HEK293T (cell line): ENCODE data around the gene MUCL1.
"Not testable (repeated sequence)": the region's sequence is repeated elsewhere in the genome, so short reads cannot be mapped to it uniquely, and the experiment has no call there.

Experiments used
- CTCF ChIA-PET: fragments of 350-600 bp; formaldehyde crosslinking; extraction: SDS; loops from one replicate; lab custom pipeline; 2021; ENCODE audit warnings: antibody characterized with exemption, inconsistent platforms; lab: Yijun Ruan, JAX
- POLR2A ChIA-PET: fragments of 350-600 bp; formaldehyde crosslinking; extraction: SDS; loops from one replicate; lab custom pipeline; 2020; ENCODE audit warnings: antibody characterized with exemption, inconsistent platforms; lab: Yijun Ruan, JAX
- DNase-seq: peaks from one replicate; pipeline ENCODE4 v3.0.0; 2012; ENCODE audit warnings: mixed read lengths; ENCODE audit errors: extremely low spot score
- ARNT ChIP-seq: fragments of 450-650 bp; IDR thresholded peaks from 2 replicates; pipeline ENCODE4 v1.6.1; 2017; ENCODE audit warnings: mild to moderate bottlenecking
- BHLHE40 ChIP-seq: fragments of 450-650 bp; IDR thresholded peaks from 2 replicates; pipeline ENCODE4 v1.6.1; 2016; ENCODE audit warnings: mild to moderate bottlenecking, moderate library complexity, borderline replicate concordance
- CTBP1 ChIP-seq: fragments of 450-650 bp; IDR thresholded peaks from 2 replicates; pipeline ENCODE4 v1.6.1; 2016; ENCODE audit warnings: borderline replicate concordance
- ELF4 ChIP-seq: fragments of 450-650 bp; IDR thresholded peaks from 2 replicates; pipeline ENCODE4 v1.6.1; 2017; ENCODE audit warnings: antibody characterized with exemption
- FOXA1 ChIP-seq: fragments of 450-650 bp; IDR thresholded peaks from 2 replicates; pipeline ENCODE4 v1.6.1; 2016; ENCODE audit warnings: mild to moderate bottlenecking
- FOXK2 ChIP-seq: fragments of 450-650 bp; IDR thresholded peaks from 2 replicates; pipeline ENCODE4 v1.6.1; 2016; ENCODE audit warnings: mild to moderate bottlenecking
- FOXM1 ChIP-seq: fragments of 450-650 bp; IDR thresholded peaks from 2 replicates; pipeline ENCODE4 v1.6.1; 2017; ENCODE audit warnings: mild to moderate bottlenecking, borderline replicate concordance
- HDGF ChIP-seq: fragments of 450-650 bp; IDR thresholded peaks from 2 replicates; pipeline ENCODE4 v1.6.1; 2017; ENCODE audit warnings: antibody characterized with exemption, borderline replicate concordance
- L3MBTL2 ChIP-seq: fragments of 450-650 bp; conservative IDR thresholded peaks from 2 replicates; pipeline ENCODE4 v1.6.1; 2016; ENCODE audit warnings: mild to moderate bottlenecking
- LEF1 ChIP-seq: fragments of 450-650 bp; IDR thresholded peaks from 2 replicates; pipeline ENCODE4 v1.6.1; 2017; ENCODE audit warnings: mild to moderate bottlenecking, borderline replicate concordance
- NFRKB ChIP-seq: fragments of 450-650 bp; IDR thresholded peaks from 2 replicates; pipeline ENCODE4 v1.6.1; 2016; ENCODE audit warnings: mild to moderate bottlenecking, moderate library complexity
- SP1 ChIP-seq: fragments of 450-650 bp; IDR thresholded peaks from 2 replicates; pipeline ENCODE4 v1.6.1; 2017
- SUZ12 ChIP-seq: fragments of 450-650 bp; IDR thresholded peaks from 2 replicates; pipeline ENCODE4 v1.6.1; 2016; ENCODE audit warnings: mild to moderate bottlenecking
- TARDBP ChIP-seq: fragments of 450-650 bp; IDR thresholded peaks from 2 replicates; pipeline ENCODE4 v1.6.1; 2016
- ZNF384 ChIP-seq: fragments of 450-650 bp; IDR thresholded peaks from 2 replicates; pipeline ENCODE4 v1.6.1; 2016
- TF ChIP-seq, protein P1 (sequence below): fragments of 450-650 bp; IDR thresholded peaks from 2 replicates; pipeline ENCODE4 v1.6.1; 2016

MUCL1 gene

DNA sequence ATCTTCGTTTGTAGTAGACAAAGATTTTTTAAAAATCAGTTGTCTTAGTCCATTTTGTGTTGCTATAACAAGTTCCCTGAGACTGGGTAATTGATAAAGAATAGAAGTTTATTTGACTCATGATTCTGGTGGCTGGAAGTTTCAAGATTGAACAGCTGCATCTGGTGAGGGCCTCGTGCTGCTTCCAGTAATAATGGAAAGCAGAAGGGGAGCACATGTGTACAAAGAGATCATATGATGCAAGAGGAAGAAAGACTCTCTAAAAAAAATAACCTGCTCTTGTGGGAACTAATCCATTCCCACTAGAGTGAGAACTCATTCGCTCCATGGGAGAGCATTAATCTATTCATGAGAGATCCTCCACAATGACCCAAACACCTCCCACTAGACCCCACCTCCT, 24.8 kb downstream of the MUCL1 start:
- no peak for DNase-seq

DNA sequence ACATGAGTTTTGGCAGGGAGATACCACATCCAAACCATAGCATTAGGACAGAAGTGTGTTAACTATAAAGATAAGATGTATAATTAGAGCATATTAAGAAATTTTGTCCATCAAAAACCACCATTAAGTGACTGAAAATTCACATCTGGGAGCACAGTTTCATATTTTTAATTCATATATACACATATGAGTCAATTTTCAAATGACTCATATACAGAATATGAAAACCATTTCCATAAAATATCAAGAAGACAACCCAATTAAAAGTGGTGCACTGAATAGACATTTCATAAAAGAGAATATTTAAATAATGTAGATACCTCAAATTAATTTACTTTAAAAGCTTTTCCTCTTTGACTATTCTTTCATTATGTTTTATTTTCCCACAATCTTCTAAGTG, 25.3 kb downstream of the MUCL1 start:
- DNase-seq: no peak
- TF ChIP-seq, protein P1, sequence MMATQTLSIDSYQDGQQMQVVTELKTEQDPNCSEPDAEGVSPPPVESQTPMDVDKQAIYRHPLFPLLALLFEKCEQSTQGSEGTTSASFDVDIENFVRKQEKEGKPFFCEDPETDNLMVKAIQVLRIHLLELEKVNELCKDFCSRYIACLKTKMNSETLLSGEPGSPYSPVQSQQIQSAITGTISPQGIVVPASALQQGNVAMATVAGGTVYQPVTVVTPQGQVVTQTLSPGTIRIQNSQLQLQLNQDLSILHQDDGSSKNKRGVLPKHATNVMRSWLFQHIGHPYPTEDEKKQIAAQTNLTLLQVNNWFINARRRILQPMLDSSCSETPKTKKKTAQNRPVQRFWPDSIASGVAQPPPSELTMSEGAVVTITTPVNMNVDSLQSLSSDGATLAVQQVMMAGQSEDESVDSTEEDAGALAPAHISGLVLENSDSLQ: no peak
- no peak for TF ChIP-seq SP1
- TF ChIP-seq CTBP1: no peak
- no peak for TF ChIP-seq FOXM1
- no peak for TF ChIP-seq FOXK2
- TF ChIP-seq ELF4: no peak
- no peak for TF ChIP-seq NFRKB
- TF ChIP-seq BHLHE40: no peak
- ChIA-PET CTCF (no interaction called here), POLR2A (no interaction called here)

More for the DNA sequence above, 24.8 kb downstream of the MUCL1 start:
- no peak for TF ChIP-seq FOXA1
- no peak for TF ChIP-seq LEF1
- CTCF ChIA-PET: no interaction called here
- POLR2A ChIA-PET: no interaction called here

DNA sequence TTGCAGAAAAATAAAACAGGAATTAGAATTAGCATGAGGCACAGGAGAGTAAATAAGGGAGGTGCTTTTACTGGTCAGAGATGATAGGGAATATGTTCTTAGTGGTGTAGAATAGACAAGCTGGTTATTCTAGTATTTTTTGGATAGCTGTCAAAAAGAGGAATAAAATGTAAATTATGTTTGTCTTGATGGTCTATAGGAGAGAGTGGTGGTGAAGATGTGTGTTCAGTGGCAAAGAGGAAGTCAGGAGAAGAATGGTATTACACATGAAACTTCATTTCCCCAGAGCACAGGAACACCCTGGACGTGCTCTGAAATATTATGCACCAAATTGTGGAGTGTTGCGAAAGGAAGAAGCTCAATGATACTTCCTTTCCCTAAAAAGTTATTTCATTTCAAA, 27.8 kb downstream of the MUCL1 start:
- ChIA-PET POLR2A (no interaction called here), CTCF (no interaction called here)
- TF ChIP-seq ARNT: no peak
- no peak for TF ChIP-seq L3MBTL2
- no peak for TF ChIP-seq TARDBP
- no peak for DNase-seq

DNA sequence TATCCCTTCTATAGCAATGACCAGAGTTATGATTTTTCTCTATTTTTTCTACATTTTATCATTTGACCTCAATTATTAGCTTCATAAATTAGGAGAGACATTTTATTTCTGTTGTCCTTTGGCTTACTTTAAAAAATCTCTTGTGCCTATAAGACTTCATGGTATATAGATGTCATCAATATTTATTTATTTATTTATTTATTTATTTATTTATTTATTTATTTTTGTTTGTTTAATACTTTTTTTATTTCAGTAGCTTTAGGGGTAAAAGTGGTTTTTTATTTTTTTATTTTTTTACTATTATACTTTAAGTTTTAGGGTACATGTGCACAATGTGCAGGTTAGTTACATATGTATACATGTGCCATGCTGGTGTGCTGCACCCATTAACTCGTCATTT, 28.3 kb downstream of the MUCL1 start:
- CTCF ChIA-PET, POLR2A ChIA-PET, DNase-seq: not testable (repeated sequence)

DNA sequence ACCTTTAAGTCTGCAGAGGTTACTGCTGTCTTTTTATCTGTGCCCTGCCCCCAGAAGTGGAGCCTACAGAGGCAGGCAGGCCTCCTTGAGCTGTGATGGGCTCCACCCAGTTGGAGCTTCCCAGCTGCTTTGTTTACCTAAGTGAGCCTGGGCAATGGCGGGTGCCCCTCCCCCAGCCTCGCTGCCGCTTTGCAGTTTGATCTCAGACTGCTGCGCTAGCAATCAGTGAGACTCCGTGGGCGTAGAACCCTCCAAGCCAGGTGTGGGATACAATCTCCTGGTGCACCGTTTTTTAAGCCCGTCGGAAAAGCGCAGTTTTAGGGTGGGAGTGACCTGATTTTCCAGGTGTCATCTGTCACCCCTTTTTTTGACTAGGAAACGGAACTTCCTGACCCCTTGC, 34.1 kb downstream of the MUCL1 start:
- DNase-seq, CTCF ChIA-PET, POLR2A ChIA-PET: not testable (repeated sequence)

DNA sequence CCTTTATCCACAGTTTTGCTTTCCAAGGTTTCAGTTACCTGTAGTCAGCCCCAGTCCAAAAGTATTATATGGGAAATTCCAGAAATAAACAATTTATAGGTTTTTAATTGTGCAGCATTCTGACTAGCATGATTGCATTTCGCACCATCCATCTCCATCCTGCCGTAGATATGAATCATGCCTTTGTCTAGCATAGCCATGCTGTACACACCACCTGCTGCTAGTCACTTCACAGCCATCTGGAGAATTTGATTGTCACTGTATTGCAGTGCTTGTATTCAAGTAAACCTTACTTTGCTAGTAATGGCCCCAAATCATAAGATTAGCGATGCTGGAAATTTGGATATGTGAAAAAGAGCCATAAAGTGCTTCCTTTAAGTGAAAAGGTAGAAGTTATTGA, 36.0 kb downstream of the MUCL1 start:
- ChIA-PET POLR2A (no interaction called here), CTCF (no interaction called here)
- DNase-seq: no peak
- no peak for TF ChIP-seq ARNT
- TF ChIP-seq L3MBTL2: no peak
- no peak for TF ChIP-seq SP1
- TF ChIP-seq LEF1: no peak
- TF ChIP-seq FOXK2: no peak
- TF ChIP-seq FOXA1: no peak
- TF ChIP-seq ELF4: no peak

DNA sequence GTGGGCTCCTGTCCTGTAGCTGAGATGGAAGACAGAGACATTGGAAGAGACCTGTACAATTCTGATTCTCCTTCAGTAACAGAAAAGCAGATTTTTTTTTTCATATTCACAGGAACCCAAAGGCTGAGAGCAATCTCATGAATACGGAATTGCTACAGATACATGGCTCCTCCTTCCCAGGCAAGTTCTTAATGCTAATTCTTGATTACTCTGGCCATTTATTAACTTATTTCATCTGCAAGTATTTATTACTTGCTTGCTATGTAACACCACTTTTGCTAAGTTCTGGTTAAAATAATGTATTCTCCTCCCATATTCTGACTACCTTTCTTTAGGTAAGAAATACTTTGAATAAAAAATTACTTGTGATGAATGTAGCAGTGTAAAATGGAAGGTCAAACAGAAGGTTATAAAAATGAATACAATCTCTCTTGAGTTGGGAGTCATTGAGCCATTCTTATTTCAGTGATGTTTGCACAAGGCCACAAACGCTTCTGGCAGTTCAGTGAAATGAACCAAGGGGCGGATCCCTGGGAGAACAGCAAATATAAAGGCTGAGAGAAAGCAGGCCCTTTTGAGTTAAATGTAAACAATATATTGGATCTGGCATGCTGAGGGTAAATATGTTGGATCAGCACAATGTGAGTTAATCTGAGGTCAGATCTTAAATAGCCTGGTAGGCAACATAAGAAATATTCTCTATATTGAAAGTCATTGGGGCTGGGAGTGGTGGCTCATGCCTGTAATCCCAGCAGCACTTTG, 37.6 kb downstream of the MUCL1 start:
- POLR2A ChIA-PET: no interaction called here
- CTCF ChIA-PET: no interaction called here
- TF ChIP-seq HDGF (no peak), TARDBP (no peak), FOXK2 (no peak), ELF4 (no peak), LEF1 (no peak), SP1 (no peak), NFRKB (no peak), CTBP1 (no peak), ARNT (no peak), L3MBTL2 (no peak), BHLHE40 (no peak), SUZ12 (no peak), FOXM1 (no peak), FOXA1 (no peak), ZNF384 (no peak)
- TF ChIP-seq, protein P1: no peak
- DNase-seq: no peak
